HG03575 (cell line): ENCODE measurements around the gene ANKRD23.

Experiments used
- ATAC-seq: cut with Tn5 transposase; IDR thresholded peaks from one replicate; pipeline ENCODE4 v1.9.1; 2021; ENCODE audit not compliant: unreplicated experiment, insufficient number of reproducible peaks, low FRiP score; ENCODE audit errors: extremely low read depth

The ANKRD23 gene

GRCh38 chr2:96878796-96879544, 35.1 kb upstream of the ANKRD23 start:
- no peak for ATAC-seq

- ATAC-seq, result no peak
These were observed 34.4 kb upstream of the ANKRD23 start for GRCh38 chr2:96878171-96878570.

- no peak for ATAC-seq
These were observed 33.8 kb upstream of the ANKRD23 start for GRCh38 chr2:96877631-96878092.

GRCh38 chr2:96877042-96877451, 33.2 kb upstream of the ANKRD23 start:
- ATAC-seq, result no peak

- ATAC-seq, result no peak
These were observed 32.6 kb upstream of the ANKRD23 start for GRCh38 chr2:96876269-96877041.

- ATAC-seq, result no peak
These were observed 31.9 kb upstream of the ANKRD23 start for GRCh38 chr2:96875498-96876268.

GRCh38 chr2:96874198-96874831, 30.5 kb upstream of the ANKRD23 start:
- no peak for ATAC-seq

- no peak for ATAC-seq
These were observed 29.9 kb upstream of the ANKRD23 start for GRCh38 chr2:96873651-96874096.

- ATAC-seq, result no peak
These were observed 28.9 kb upstream of the ANKRD23 start for GRCh38 chr2:96872591-96873349.

GRCh38 chr2:96870626-96871255, 26.9 kb upstream of the ANKRD23 start:
- ATAC-seq, result no peak

GRCh38 chr2:96869822-96870625, 26.2 kb upstream of the ANKRD23 start, which contains the start of gene SEMA4C:
Gene SEMA4C, minus strand, starts transcription at chr2:96870080. Its CDS starts 2,194 bp downstream, at chr2:96867886.
- no peak for ATAC-seq

GRCh38 chr2:96869281-96869821, 25.5 kb upstream of the ANKRD23 start:
- no peak for ATAC-seq

GRCh38 chr2:96868555-96869280, 24.9 kb upstream of the ANKRD23 start:
- ATAC-seq, result no peak

GRCh38 chr2:96867756-96868554, 24.1 kb upstream of the ANKRD23 start:
- no peak for ATAC-seq

- ATAC-seq, result no peak
These were observed 23.4 kb upstream of the ANKRD23 start for GRCh38 chr2:96866986-96867755.
